H1 (cell line): ENCODE results near the gene PRAME. TPM values are rescaled to one million over a fixed set of nuclear protein-coding genes. Genes with fewer than 3 reads are reported as not detected.
"Not testable (repeated sequence)": the region's sequence is repeated elsewhere in the genome, so short reads cannot be mapped to it uniquely, and the experiment has no call there.

Experiments
- CTCF ChIA-PET: fragments of 300-600 bp; sonication (Branson Sonifier 250); formaldehyde crosslinking; loops from one replicate; lab custom pipeline; 2021; ENCODE audit not compliant: partially characterized antibody; lab: Charles Lee
- POLR2A ChIA-PET: fragments of 300-600 bp; sonication (Branson Sonifier 250); formaldehyde crosslinking; loops from one replicate; lab custom pipeline; 2021; ENCODE audit warnings: inconsistent platforms; ENCODE audit not compliant: partially characterized antibody; lab: Charles Lee
- DNase-seq, 2 experiments: peaks; one replicate each; pipeline versions ENCODE4 v3.0.0 to v3.0.0-alpha.2; 2010 to 2022; ENCODE audit warnings: low spot score in 2 of 2, low read depth in 1 of 2, mixed read lengths in 1 of 2
- FAIRE-seq: peaks from 2 replicates; lab custom pipeline; 2011; peaks lifted over from hg19 to GRCh38; lab: Jason Lieb, UNC
- H2AFZ ChIP-seq: 2 replicates; pipeline ENCODE4 v1.8.1; 2012; ENCODE audit warnings: low read length, inconsistent platforms
- H2AK5ac ChIP-seq: 2 replicates; pipeline ENCODE4 v1.6.1; 2013; ENCODE audit warnings: low read depth, low read length
- H2BK120ac ChIP-seq: replicated peaks from 2 replicates; pipeline ENCODE3; 2013; ENCODE audit warnings: low read depth, low read length, inconsistent platforms
- H2BK12ac ChIP-seq: 2 replicates; pipeline ENCODE4 v1.6.1; 2013; ENCODE audit warnings: low read depth, low read length
- H2BK15ac ChIP-seq: 2 replicates; pipeline ENCODE4 v1.6.1; 2013; ENCODE audit warnings: low read length
- H2BK20ac ChIP-seq: 2 replicates; pipeline ENCODE4 v1.6.1; 2013; ENCODE audit warnings: low read length
- H2BK5ac ChIP-seq: 2 replicates; pipeline ENCODE4 v1.6.1; 2013; ENCODE audit warnings: low read depth, low read length
- H3K14ac ChIP-seq: 2 replicates; pipeline ENCODE4 v1.6.1; 2013; ENCODE audit warnings: inconsistent platforms; ENCODE audit not compliant: insufficient read length
- H3K18ac ChIP-seq: 2 replicates; pipeline ENCODE4 v1.6.1; 2013; ENCODE audit warnings: low read length; ENCODE audit errors: extremely low read depth
- H3K23ac ChIP-seq: 2 replicates; pipeline ENCODE4 v1.6.1; 2013; ENCODE audit warnings: inconsistent platforms; ENCODE audit not compliant: insufficient read length
- H3K23me2 ChIP-seq: 2 replicates; pipeline ENCODE4 v1.6.1; 2013; ENCODE audit warnings: low read depth, low read length
- H3K27ac ChIP-seq: 2 replicates; pipeline ENCODE4 v1.6.1; 2011; ENCODE audit warnings: low read depth, low read length, inconsistent platforms
- H3K27me3 ChIP-seq, 4 experiments: replicated peaks in 1 of 4; 1 replicate in 1 of 4; 2 replicates in 3 of 4; pipeline versions ENCODE4 v1.6.1 to v1.8.1; 2011 to 2013; ENCODE audit warnings: low read length in 3 of 4, mild to moderate bottlenecking in 3 of 4, inconsistent platforms in 2 of 4, mixed read lengths in 2 of 4, moderate library complexity in 1 of 4; ENCODE audit not compliant: control insufficient read depth in 3 of 4, insufficient read depth in 3 of 4; ENCODE audit errors: extremely low read depth in 1 of 4
- H3K36me3 ChIP-seq, 4 experiments: 2 replicates each; pipeline versions ENCODE4 v1.6.1 to v1.8.1; 2011 to 2013; ENCODE audit warnings: mild to moderate bottlenecking in 4 of 4, low read length in 3 of 4, moderate library complexity in 2 of 4, control low read depth in 1 of 4, inconsistent platforms in 1 of 4; ENCODE audit not compliant: insufficient read depth in 4 of 4, control insufficient read depth in 2 of 4
- H3K4ac ChIP-seq: replicated peaks from 2 replicates; pipeline ENCODE3; 2013; ENCODE audit warnings: low read length, low read depth, mixed read lengths, inconsistent platforms; ENCODE audit not compliant: insufficient read length
- H3K4me1 ChIP-seq, 4 experiments: replicated peaks in 1 of 4; 1 replicate in 1 of 4; 2 replicates in 3 of 4; pipeline versions ENCODE4 v1.6.1 to v1.8.1; 2011 to 2013; ENCODE audit warnings: low read length in 3 of 4, inconsistent platforms in 2 of 4, mixed read lengths in 1 of 4; ENCODE audit not compliant: insufficient read depth in 4 of 4, control insufficient read depth in 3 of 4
- H3K4me2 ChIP-seq, 2 experiments: 2 replicates each; pipeline versions ENCODE4 v1.6.1 to v1.8.1; 2011 to 2013; ENCODE audit warnings: low read depth in 2 of 2, low read length in 2 of 2, control low read depth in 1 of 2, inconsistent platforms in 1 of 2, mild to moderate bottlenecking in 1 of 2; ENCODE audit not compliant: insufficient read depth in 1 of 2
- H3K4me3 ChIP-seq, 4 experiments: fragments of 200-600, 300-600 bp in 1 of 4; sonication (generic), shearing (Covaris generic), sonication (Bioruptor Twin) in 1 of 4; 2 replicates each; pipeline versions ENCODE4 v1.5.1 to v1.8.1; 2011 to 2016; ENCODE audit warnings: low read length in 4 of 4, low read depth in 3 of 4, control low read depth in 2 of 4, inconsistent platforms in 2 of 4, mild to moderate bottlenecking in 2 of 4, mixed read lengths in 1 of 4, moderate library complexity in 1 of 4; ENCODE audit not compliant: insufficient read depth in 2 of 4; ENCODE audit errors: extremely low read depth in 1 of 4
- H3K56ac ChIP-seq: replicated peaks from 2 replicates; pipeline ENCODE3; 2013; ENCODE audit warnings: low read depth, mild to moderate bottlenecking, mixed read lengths, low read length, inconsistent platforms; ENCODE audit not compliant: insufficient read length
- H3K79me1 ChIP-seq: 2 replicates; pipeline ENCODE4 v1.6.1; 2013; ENCODE audit warnings: low read depth, low read length, control low read depth
- H3K79me2 ChIP-seq, 2 experiments: 2 replicates each; pipeline versions ENCODE4 v1.6.1 to v1.8.1; 2012 to 2013; ENCODE audit warnings: low read length in 2 of 2, mild to moderate bottlenecking in 2 of 2, inconsistent platforms in 1 of 2; ENCODE audit not compliant: insufficient read depth in 2 of 2, control insufficient read depth in 1 of 2
- H3K9ac ChIP-seq, 4 experiments: replicated peaks in 1 of 4; 1 replicate in 1 of 4; 2 replicates in 3 of 4; pipeline versions ENCODE4 v1.6.1 to v1.8.1; 2011 to 2013; ENCODE audit warnings: low read depth in 3 of 4, low read length in 3 of 4, control low read depth in 2 of 4, mild to moderate bottlenecking in 2 of 4, moderate library complexity in 2 of 4, inconsistent platforms in 1 of 4; ENCODE audit errors: extremely low read depth in 1 of 4
- H3K9me3 ChIP-seq, 2 experiments: 2 replicates each; pipeline versions ENCODE4 v1.6.1 to v1.8.1; 2012 to 2013; ENCODE audit warnings: mild to moderate bottlenecking in 2 of 2, moderate library complexity in 2 of 2, control low read depth in 1 of 2, inconsistent platforms in 1 of 2, low read depth in 1 of 2, low read length in 1 of 2, mixed read lengths in 1 of 2; ENCODE audit not compliant: insufficient read depth in 2 of 2
- H4K20me1 ChIP-seq, 2 experiments: replicated peaks in 1 of 2; 2 replicates each; pipeline versions ENCODE3 to v1.8.1; 2011 to 2013; ENCODE audit warnings: inconsistent platforms in 2 of 2, low read length in 2 of 2, mild to moderate bottlenecking in 1 of 2; ENCODE audit not compliant: insufficient read depth in 2 of 2, control insufficient read depth in 1 of 2
- H4K5ac ChIP-seq: 2 replicates; pipeline ENCODE4 v1.6.1; 2013; ENCODE audit warnings: low read length, low read depth, mixed read lengths, inconsistent platforms; ENCODE audit not compliant: insufficient read length
- H4K8ac ChIP-seq: 2 replicates; pipeline ENCODE4 v1.8.0; 2013; ENCODE audit warnings: mild to moderate bottlenecking, moderate library complexity, low read length, inconsistent platforms; ENCODE audit not compliant: insufficient read depth; ENCODE audit errors: extremely low read depth
- H4K91ac ChIP-seq: replicated peaks from 2 replicates; pipeline ENCODE3; 2013; ENCODE audit warnings: low read length, mixed read lengths, inconsistent platforms; ENCODE audit not compliant: insufficient read length
- BRCA1 ChIP-seq: IDR thresholded peaks from 2 replicates; pipeline ENCODE4 v1.6.1; 2012; ENCODE audit warnings: low read depth, low read length, improper control_type of control experiment
- MAX ChIP-seq: IDR thresholded peaks from 2 replicates; pipeline ENCODE4 v1.6.1; 2012; ENCODE audit warnings: inconsistent platforms
- WGBS, 2 experiments: shearing (Covaris generic) in 1 of 2; methylation state at CpG; one replicate each; pipeline versions ENCODE4 v1.1.6 to v1.1.7; 2013 to 2015; ENCODE audit warnings: low lambda C conversion rate in 2 of 2, mixed read lengths in 2 of 2, inconsistent platforms in 1 of 2, low coverage in 1 of 2, missing lambda C conversion rate in 1 of 2; ENCODE audit not compliant: insufficient replicate concordance in 2 of 2, insufficient coverage in 1 of 2, insufficient read length in 1 of 2; ENCODE audit errors: extremely low coverage in 1 of 2, missing lambda C conversion rate in 1 of 2; 5-methylcytosine and 5-hydroxymethylcytosine counted together
- polyA plus RNA-seq, 7 experiments: library from polyadenylated mRNA; depleted of rRNA in 3 of 7; stranded (reverse) in 5 of 7; unstranded in 2 of 7; fragments of >200 nt in 5 of 7; fragments of 200-250 nt in 2 of 7; gene quantifications; 1 replicate in 5 of 7; 2 replicates in 1 of 7; 4 replicates in 1 of 7; pipeline versions ENCODE4 v1.2.1 to v1.2.3, GENCODE V29; 2011 to 2013; ENCODE audit warnings: missing spikeins in 2 of 7, mixed read lengths in 2 of 7
- total RNA-seq: library from RNA; stranded (reverse); fragmentation: NEBNext Ultra II Directional; extraction: Animal tissue kit (Norgen Biotek cat#: 25700); gene quantifications from 2 replicates; pipeline ENCODE4 v1.2.1, GENCODE V29; 2021

PRAME gene
- total and polyA plus RNA-seq, 2 of the 8 experiments (the other 6 are each of a cell fraction or from before 2014, with no cell fraction given) = 0.15 to 1.1 TPM

- no peak for TF ChIP-seq BRCA1
- 0 out of 2 replicates have a peak, but pooled peaks have one; percentile 10 for TF ChIP-seq MAX
Measured at GRCh38 chr22:22558972-22559603, at the start of gene PRAME (continued).

GRCh38 chr22:22608022-22608421 is 49.0 kb upstream of the PRAME start:
- CTCF ChIA-PET, H4K91ac ChIP-seq, H2BK12ac ChIP-seq, H3K23ac ChIP-seq, H2BK5ac ChIP-seq, DNase-seq, H4K8ac ChIP-seq, H3K18ac ChIP-seq, H3K79me2 ChIP-seq, H3K79me1 ChIP-seq, FAIRE-seq, H2BK15ac ChIP-seq, H4K20me1 ChIP-seq, H2AFZ ChIP-seq, H3K4ac ChIP-seq, H3K9ac ChIP-seq, H2BK120ac ChIP-seq, H3K4me1 ChIP-seq, H3K4me3 ChIP-seq, H2AK5ac ChIP-seq, H4K5ac ChIP-seq, H3K14ac ChIP-seq, H3K4me2 ChIP-seq, H3K56ac ChIP-seq, H3K23me2 ChIP-seq, H3K36me3 ChIP-seq, H3K27ac ChIP-seq, H2BK20ac ChIP-seq, POLR2A ChIA-PET: not testable (repeated sequence)
- H3K27me3 ChIP-seq = peaks cover 11 to 54% (median 28%) of the 10 kb centered on the region in 4 experiments; a peak in 6 of 7 replicates
- peaks cover 25 to 48% of the 10 kb centered on the region in 2 experiments for H3K9me3 ChIP-seq
- 81% methylated on average over 3 of the region's 3 CpGs; no CpG with 5 or more reads in 1 of the 2 experiments for WGBS, 2 experiments
